ENCODE results near the gene PCSK5. TPM values are rescaled to one million over a fixed set of nuclear protein-coding genes. Genes with fewer than 3 reads are reported as not detected.

Gene PCSK5
- total and polyA plus RNA-seq, 2 experiments from 2014 or later = 59.1 to 71.7 TPM

DNA sequence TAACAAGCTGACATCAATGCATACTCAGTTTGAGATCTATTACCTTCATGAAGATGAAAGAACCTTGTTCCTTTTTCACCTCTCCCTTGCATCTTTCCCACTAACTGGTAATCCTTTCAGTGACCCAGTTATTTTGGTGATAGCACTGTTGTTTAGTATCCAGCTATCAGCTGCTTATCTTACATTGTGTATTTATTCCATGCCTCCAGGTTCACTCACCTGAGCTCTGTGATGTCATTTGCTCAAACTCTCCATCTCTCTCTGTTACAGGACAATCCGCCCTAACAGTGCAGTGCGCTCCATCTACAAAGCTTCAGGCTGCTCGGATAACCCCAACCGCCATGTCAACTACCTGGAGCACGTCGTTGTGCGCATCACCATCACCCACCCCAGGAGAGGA lies 268.2 kb downstream of the PCSK5 start:
- Histone ChIP-seq H3K4me2 (no peak overlapping the region), H2AFZ (no peak overlapping the region), H3K9me2 (replicated peaks; ENCODE audit: insufficient read depth) (no peaks in the 10 kb centered on the region), H3K4me3 (no peak overlapping the region), H3K79me2 (no peaks in the 10 kb centered on the region), H3K27me3 (no peaks in the 10 kb centered on the region), H4K20me1 (ENCODE audit: insufficient read depth, poor library complexity, severe bottlenecking) (no peaks in the 10 kb centered on the region), H3K36me3 (replicated peaks; ENCODE audit: insufficient read depth, low read depth) (no peaks in the 10 kb centered on the region), H3K27ac (no peak overlapping the region), H3K4me1 (ENCODE audit: insufficient read depth) (peaks cover 12% of the 10 kb centered on the region), H3K9me3 (ENCODE audit: low read depth) (no peaks in the 10 kb centered on the region)
- DNase-seq (ENCODE audit: low spot score) = no peak
- WGBS (ENCODE audit: low lambda C conversion rate, missing lambda C conversion rate) = 94% methylated on average over 7 of the region's 7 CpGs
- TF ChIP-seq, protein P1, sequence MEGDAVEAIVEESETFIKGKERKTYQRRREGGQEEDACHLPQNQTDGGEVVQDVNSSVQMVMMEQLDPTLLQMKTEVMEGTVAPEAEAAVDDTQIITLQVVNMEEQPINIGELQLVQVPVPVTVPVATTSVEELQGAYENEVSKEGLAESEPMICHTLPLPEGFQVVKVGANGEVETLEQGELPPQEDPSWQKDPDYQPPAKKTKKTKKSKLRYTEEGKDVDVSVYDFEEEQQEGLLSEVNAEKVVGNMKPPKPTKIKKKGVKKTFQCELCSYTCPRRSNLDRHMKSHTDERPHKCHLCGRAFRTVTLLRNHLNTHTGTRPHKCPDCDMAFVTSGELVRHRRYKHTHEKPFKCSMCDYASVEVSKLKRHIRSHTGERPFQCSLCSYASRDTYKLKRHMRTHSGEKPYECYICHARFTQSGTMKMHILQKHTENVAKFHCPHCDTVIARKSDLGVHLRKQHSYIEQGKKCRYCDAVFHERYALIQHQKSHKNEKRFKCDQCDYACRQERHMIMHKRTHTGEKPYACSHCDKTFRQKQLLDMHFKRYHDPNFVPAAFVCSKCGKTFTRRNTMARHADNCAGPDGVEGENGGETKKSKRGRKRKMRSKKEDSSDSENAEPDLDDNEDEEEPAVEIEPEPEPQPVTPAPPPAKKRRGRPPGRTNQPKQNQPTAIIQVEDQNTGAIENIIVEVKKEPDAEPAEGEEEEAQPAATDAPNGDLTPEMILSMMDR (IDR thresholded peaks at IDR 0.05; ENCODE audit: poor library complexity) = no peak
- TF ChIP-seq EZH2phosphoT487 (IDR thresholded peaks at IDR 0.05; ENCODE audit: low read depth, severe bottlenecking, unreplicated experiment) (no peak), EZH2 (IDR thresholded peaks at IDR 0.05; ENCODE audit: borderline replicate concordance) (no peak)

DNA sequence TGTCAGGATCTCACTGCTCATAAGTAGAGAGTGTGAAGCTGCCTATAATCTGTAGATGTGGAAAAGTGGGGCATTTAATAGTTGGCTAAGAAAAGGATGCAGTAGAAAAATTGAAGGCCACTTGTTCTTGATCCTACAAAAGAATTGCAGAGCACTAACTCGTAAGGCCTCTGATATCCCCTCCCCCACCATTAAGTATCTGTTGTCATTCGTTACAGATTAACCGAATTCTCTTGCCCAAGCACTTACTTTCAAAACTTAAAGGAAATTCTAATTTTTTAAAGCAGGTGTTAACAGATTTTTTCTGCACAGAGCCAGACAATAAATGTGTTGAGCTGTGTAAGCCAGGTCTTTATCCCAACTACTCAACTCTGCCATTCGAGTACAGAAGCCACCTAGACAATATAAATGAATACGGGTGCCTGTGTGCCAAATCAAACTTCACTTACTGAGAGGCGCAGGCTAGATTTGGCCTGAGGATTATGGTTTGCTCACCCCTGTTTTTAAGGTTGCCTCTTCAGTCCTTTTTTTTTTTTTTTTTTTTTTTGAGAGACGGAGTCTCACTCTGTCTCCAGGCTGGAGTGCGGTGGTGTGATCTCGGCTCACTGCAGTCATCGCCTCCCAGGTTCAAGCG lies 268.9 kb downstream of the PCSK5 start:
- 90% methylated on average over 11 of the region's 11 CpGs for WGBS (ENCODE audit: low lambda C conversion rate, missing lambda C conversion rate)
- no peaks in the 10 kb centered on the region for H4K20me1 ChIP-seq (ENCODE audit: insufficient read depth, poor library complexity, severe bottlenecking)
- H3K9me3 ChIP-seq (ENCODE audit: low read depth) = no peaks in the 10 kb centered on the region
- H3K4me3 ChIP-seq = no peak overlapping the region
- H3K4me2 ChIP-seq = no peak overlapping the region
- no peaks in the 10 kb centered on the region for H3K79me2 ChIP-seq
- TF ChIP-seq EZH2 (IDR thresholded peaks at IDR 0.05; ENCODE audit: borderline replicate concordance) = no peak
- TF ChIP-seq, protein P1 (IDR thresholded peaks at IDR 0.05; ENCODE audit: poor library complexity) = no peak
- no peak for TF ChIP-seq EZH2phosphoT487 (IDR thresholded peaks at IDR 0.05; ENCODE audit: low read depth, severe bottlenecking, unreplicated experiment)
- H2AFZ ChIP-seq = no peak overlapping the region
- H3K27me3 ChIP-seq = no peaks in the 10 kb centered on the region
- DNase-seq (ENCODE audit: low spot score) = no peak
- H3K36me3 ChIP-seq (replicated peaks; ENCODE audit: insufficient read depth, low read depth) = no peaks in the 10 kb centered on the region
- H3K27ac ChIP-seq = no peak overlapping the region
- H3K4me1 ChIP-seq (ENCODE audit: insufficient read depth) = peaks cover 12% of the 10 kb centered on the region
- no peaks in the 10 kb centered on the region for H3K9me2 ChIP-seq (replicated peaks; ENCODE audit: insufficient read depth)

DNA sequence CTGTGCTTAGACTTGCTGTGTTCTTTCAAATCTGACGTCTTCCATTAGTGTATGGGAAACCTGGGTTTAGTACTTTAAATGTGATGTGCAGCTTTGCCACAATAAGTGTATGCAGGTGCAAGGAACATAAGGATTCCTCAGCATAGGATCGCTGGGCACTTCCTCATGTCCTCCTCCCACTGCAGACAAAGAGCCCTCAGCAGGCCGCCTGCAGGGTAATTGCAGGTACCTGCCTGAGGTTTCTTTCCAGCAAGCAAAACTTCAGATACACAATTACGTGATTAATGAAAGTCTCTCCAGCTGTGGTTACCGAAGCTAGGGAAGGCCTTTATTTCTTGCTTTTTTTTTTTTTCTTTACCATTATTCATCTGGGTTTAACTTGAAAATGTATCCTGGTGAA lies 270.6 kb downstream of the PCSK5 start:
- Histone ChIP-seq H3K4me3 (no peak overlapping the region), H3K27me3 (no peaks in the 10 kb centered on the region), H3K9me2 (replicated peaks; ENCODE audit: insufficient read depth) (no peaks in the 10 kb centered on the region), H3K4me2 (peak overlapping the region; percentile 28), H3K79me2 (no peaks in the 10 kb centered on the region), H4K20me1 (ENCODE audit: insufficient read depth, poor library complexity, severe bottlenecking) (no peaks in the 10 kb centered on the region), H2AFZ (no peak overlapping the region), H3K27ac (peak overlapping the region; percentile 11), H3K9me3 (ENCODE audit: low read depth) (no peaks in the 10 kb centered on the region), H3K4me1 (ENCODE audit: insufficient read depth) (peaks cover 12% of the 10 kb centered on the region), H3K36me3 (replicated peaks; ENCODE audit: insufficient read depth, low read depth) (no peaks in the 10 kb centered on the region)
- DNase-seq (ENCODE audit: low spot score) = no peak
- 64% methylated on average over 5 of the region's 5 CpGs for WGBS (ENCODE audit: low lambda C conversion rate, missing lambda C conversion rate)
- TF ChIP-seq, protein P1 (IDR thresholded peaks at IDR 0.05; ENCODE audit: poor library complexity) = no peak
- TF ChIP-seq EZH2 (IDR thresholded peaks at IDR 0.05; ENCODE audit: borderline replicate concordance) = no peak
- no peak for TF ChIP-seq EZH2phosphoT487 (IDR thresholded peaks at IDR 0.05; ENCODE audit: low read depth, severe bottlenecking, unreplicated experiment)
